Spinal cord (tissue), 10 donors: ENCODE results near the gene GTF2A1. TPM values are rescaled to one million over a fixed set of nuclear protein-coding genes. Genes with fewer than 3 reads are reported as not detected.
A peak's percentile ranks its signal among the peaks of the same experiment; 100 is the strongest.

Experiments used
- DNase-seq, 6 donors: peaks; one replicate each; pipeline versions ENCODE4 v3.0.0 to v3.0.0-alpha.2; 2013 to 2015; ENCODE audit warnings: low spot score in 6 of 6, low read depth in 4 of 6
- H3K27ac ChIP-seq: one replicate; pipeline ENCODE4 v1.5.1; 2013; ENCODE audit warnings: low read depth, low read length, control low read depth
- H3K27me3 ChIP-seq: one replicate; pipeline ENCODE4 v1.6.1; 2013; ENCODE audit warnings: low read length; ENCODE audit not compliant: control insufficient read depth, insufficient read depth
- H3K36me3 ChIP-seq: one replicate; pipeline ENCODE4 v1.6.1; 2013; ENCODE audit warnings: low read length; ENCODE audit not compliant: control insufficient read depth, insufficient read depth
- H3K4me1 ChIP-seq: one replicate; pipeline ENCODE4 v1.6.1; 2013; ENCODE audit warnings: low read length; ENCODE audit not compliant: control insufficient read depth, insufficient read depth
- H3K4me3 ChIP-seq: one replicate; pipeline ENCODE4 v1.5.1; 2013; ENCODE audit warnings: low read depth, low read length, control low read depth
- H3K9me3 ChIP-seq: one replicate; pipeline ENCODE4 v1.6.1; 2013; ENCODE audit warnings: low read length; ENCODE audit not compliant: control insufficient read depth, insufficient read depth
- WGBS: methylation state at CpG from one replicate; pipeline ENCODE4 v1.1.5; 2013; ENCODE audit warnings: missing lambda C conversion rate; ENCODE audit not compliant: insufficient coverage; 5-methylcytosine and 5-hydroxymethylcytosine counted together
- polyA plus RNA-seq, 2 donors: library from polyadenylated mRNA; unstranded; fragments of 120-200 nt; gene quantifications; one replicate each; pipeline ENCODE4 v1.2.1, GENCODE V29; 2013; ENCODE audit not compliant: insufficient read length in 2 of 2
- total RNA-seq, 2 donors: library from RNA; depleted of rRNA in 1 of 2; stranded (reverse); fragments of 120-200 nt in 1 of 2; fragments of >200 nt in 1 of 2; gene quantifications; one replicate each; pipeline versions ENCODE4 v1.2.3 to v1.2.4, GENCODE V29; 2013 to 2014
- donor health status: healthy.

GTF2A1 gene
- total and polyA plus RNA-seq, 4 donors = 28.9 to 59.0 (median 35.5) TPM

GRCh38 chr14:81170829-81171195 lies 49.9 kb downstream of the GTF2A1 start:
- Histone ChIP-seq H3K27ac (peak overlapping the region; percentile 98), H3K9me3 (no peaks in the 10 kb centered on the region), H3K4me1 (peaks cover 10% of the 10 kb centered on the region), H3K36me3 (no peaks in the 10 kb centered on the region), H3K27me3 (no peaks in the 10 kb centered on the region), H3K4me3 (peak overlapping the region; percentile 90)
- 15% methylated on average over 3 of the region's 3 CpGs for WGBS
- DNase-seq = no peak

- WGBS = 0% methylated on average over 21 of the region's 28 CpGs
- peak overlapping the region; percentile 98 for H3K27ac ChIP-seq
- H3K9me3 ChIP-seq = no peaks in the 10 kb centered on the region
- H3K4me3 ChIP-seq = peak overlapping the region; percentile 90
- no peaks in the 10 kb centered on the region for H3K27me3 ChIP-seq
- no peaks in the 10 kb centered on the region for H3K36me3 ChIP-seq
- DNase-seq = peak; percentile 82 to 98 (median 92)
- H3K4me1 ChIP-seq = peaks cover 10% of the 10 kb centered on the region
Measured at GRCh38 chr14:81170104-81170828, 50.5 kb downstream of the GTF2A1 start.

- no peaks in the 10 kb centered on the region for H3K36me3 ChIP-seq
- H3K27ac ChIP-seq = peak overlapping the region; percentile 98
- DNase-seq = peak in 5 of 6 donors; percentile 10 to 70 (median 43)
- peak overlapping the region; percentile 90 for H3K4me3 ChIP-seq
- H3K27me3 ChIP-seq = no peaks in the 10 kb centered on the region
- no peaks in the 10 kb centered on the region for H3K9me3 ChIP-seq
- peaks cover 10% of the 10 kb centered on the region for H3K4me1 ChIP-seq
- 13% methylated on average over 8 of the region's 10 CpGs for WGBS
Measured at GRCh38 chr14:81169711-81170103, 51.1 kb downstream of the GTF2A1 start.

DNA sequence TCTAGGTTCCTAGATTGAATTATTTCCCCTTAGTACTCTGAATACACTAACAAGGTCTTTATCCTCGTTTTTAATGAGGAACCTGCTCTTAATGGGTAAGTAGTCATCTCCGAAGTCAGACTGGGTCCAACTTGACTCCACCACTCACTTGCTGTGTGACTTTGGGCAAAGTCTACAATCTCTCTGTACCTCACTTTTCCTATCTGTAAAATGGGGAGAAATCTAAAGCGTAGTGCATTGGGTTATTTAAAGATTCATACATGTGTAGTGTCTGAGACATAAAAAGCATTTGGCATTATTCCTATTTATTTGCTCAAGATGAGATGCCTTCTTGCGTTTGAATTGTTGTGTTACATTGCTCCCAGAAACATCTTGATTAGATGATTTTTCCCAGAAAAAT lies 51.5 kb downstream of the GTF2A1 start:
- no peaks in the 10 kb centered on the region for H3K36me3 ChIP-seq
- no peak overlapping the region for H3K4me3 ChIP-seq
- WGBS = no CpG with 5 or more reads among the region's 4 CpGs
- peak overlapping the region; percentile 98 for H3K27ac ChIP-seq
- H3K4me1 ChIP-seq = peaks cover 10% of the 10 kb centered on the region
- H3K27me3 ChIP-seq = no peaks in the 10 kb centered on the region
- no peaks in the 10 kb centered on the region for H3K9me3 ChIP-seq
- no peak for DNase-seq

- Histone ChIP-seq H3K9me3 (no peaks in the 10 kb centered on the region), H3K27me3 (no peaks in the 10 kb centered on the region), H3K4me1 (peaks cover 10% of the 10 kb centered on the region), H3K4me3 (no peak overlapping the region), H3K27ac (peak overlapping the region; percentile 42), H3K36me3 (no peaks in the 10 kb centered on the region)
- peak in 3 of 6 donors; percentile 26 to 59 (median 47) for DNase-seq
- WGBS = no CpG with 5 or more reads among the region's 2 CpGs
Measured at GRCh38 chr14:81166121-81166520, 54.6 kb downstream of the GTF2A1 start.

GRCh38 chr14:81165188-81165587 lies 55.6 kb downstream of the GTF2A1 start:
- peaks cover 8% of the 10 kb centered on the region for H3K4me1 ChIP-seq
- WGBS = 75% methylated on average over 4 of the region's 4 CpGs
- H3K27me3 ChIP-seq = no peaks in the 10 kb centered on the region
- H3K27ac ChIP-seq = no peak overlapping the region
- no peak overlapping the region for H3K4me3 ChIP-seq
- H3K36me3 ChIP-seq = no peaks in the 10 kb centered on the region
- H3K9me3 ChIP-seq = no peaks in the 10 kb centered on the region
- no peak for DNase-seq

GRCh38 chr14:81164167-81164774 lies 56.5 kb downstream of the GTF2A1 start:
- H3K27ac ChIP-seq = no peak overlapping the region
- WGBS = 9% methylated on average over 1 of the region's 1 CpG
- no peaks in the 10 kb centered on the region for H3K27me3 ChIP-seq
- peak in 4 of 6 donors; percentile 17 to 81 (median 50) for DNase-seq
- H3K9me3 ChIP-seq = no peaks in the 10 kb centered on the region
- H3K36me3 ChIP-seq = no peaks in the 10 kb centered on the region
- H3K4me3 ChIP-seq = no peak overlapping the region
- no peaks in the 10 kb centered on the region for H3K4me1 ChIP-seq

DNA sequence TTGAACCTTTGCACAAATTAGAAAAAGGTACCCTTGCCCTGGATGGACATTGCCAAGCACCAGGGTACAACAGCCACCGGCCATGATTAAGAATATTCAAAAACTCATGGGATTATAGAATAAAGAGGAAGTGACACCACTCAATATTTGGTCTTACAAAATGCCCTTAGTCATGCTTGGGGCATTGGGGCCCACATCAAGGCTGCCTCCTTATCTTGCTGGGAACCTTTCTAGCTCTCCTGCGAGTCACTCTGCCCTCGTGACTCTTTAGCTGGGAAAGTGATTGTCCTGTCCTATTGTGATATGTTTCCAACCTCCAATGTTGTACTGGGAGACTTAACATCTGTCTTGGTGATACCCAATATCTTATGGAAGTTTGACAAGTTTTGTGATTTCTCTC lies 57.8 kb downstream of the GTF2A1 start:
- Histone ChIP-seq H3K9me3 (no peaks in the 10 kb centered on the region), H3K27me3 (no peaks in the 10 kb centered on the region), H3K27ac (no peak overlapping the region), H3K4me3 (no peak overlapping the region), H3K36me3 (no peaks in the 10 kb centered on the region), H3K4me1 (no peaks in the 10 kb centered on the region)
- 100% methylated on average over 1 of the region's 3 CpGs for WGBS
- no peak for DNase-seq

DNA sequence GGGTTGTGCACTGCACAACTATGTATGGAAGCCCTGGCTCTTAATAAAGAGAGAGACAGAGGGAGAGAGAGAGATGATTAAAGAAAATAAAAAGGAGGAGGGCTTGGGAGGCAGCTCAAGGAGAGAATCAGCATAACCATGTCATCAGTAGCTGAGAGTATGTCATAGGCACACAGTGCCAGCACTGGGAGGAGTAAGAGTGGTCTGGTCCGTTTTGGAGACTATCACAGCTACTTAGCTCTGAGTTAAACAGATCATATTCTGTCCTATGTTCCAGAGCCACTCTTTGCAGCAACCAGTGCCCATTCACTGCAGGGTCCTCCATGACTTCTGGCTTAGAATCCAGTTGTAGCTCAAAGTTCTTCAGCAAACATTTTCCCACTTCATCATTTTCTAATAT lies 59.0 kb downstream of the GTF2A1 start:
- H3K9me3 ChIP-seq = no peaks in the 10 kb centered on the region
- 67% methylated on average over 1 of the region's 1 CpG for WGBS
- H3K4me3 ChIP-seq = no peak overlapping the region

GRCh38 chr14:81161088-81161487 lies 59.7 kb downstream of the GTF2A1 start:
- Histone ChIP-seq H3K36me3 (no peaks in the 10 kb centered on the region), H3K9me3 (no peaks in the 10 kb centered on the region), H3K27me3 (no peaks in the 10 kb centered on the region), H3K4me3 (no peak overlapping the region), H3K4me1 (no peaks in the 10 kb centered on the region), H3K27ac (no peak overlapping the region)
- no peak for DNase-seq
- 80% methylated on average over 7 of the region's 7 CpGs for WGBS

More for the DNA sequence above, 59.0 kb downstream of the GTF2A1 start:
- Histone ChIP-seq H3K36me3 (no peaks in the 10 kb centered on the region), H3K4me1 (no peaks in the 10 kb centered on the region), H3K27me3 (no peaks in the 10 kb centered on the region), H3K27ac (no peak overlapping the region)
- DNase-seq = no peak
